Smooth muscle cell (in vitro differentiated cells): Measurements from ENCODE around the gene KIF18A. TPM values are rescaled to one million over a fixed set of nuclear protein-coding genes. Genes with fewer than 3 reads are reported as not detected.
"Not testable (repeated sequence)": the region's sequence is repeated elsewhere in the genome, so short reads cannot be mapped to it uniquely, and the experiment has no call there.

Source experiments
- DNase-seq: peaks from one replicate; lab custom pipeline; 2025; ENCODE audit not compliant: unreplicated experiment; lab: John Stamatoyannopoulos, UW
- H2AFZ ChIP-seq: fragments of 200-600 bp; sonication (generic); 2 replicates; pipeline ENCODE4 v1.6.0; 2016; ENCODE audit warnings: antibody characterized with exemption, low read depth, mild to moderate bottlenecking
- H3F3A ChIP-seq: fragments of 200-600 bp; sonication (generic); 2 replicates; pipeline ENCODE4 v1.6.0; 2017; ENCODE audit warnings: antibody characterized with exemption, low read depth
- H3K27ac ChIP-seq: fragments of 200-600 bp; sonication (generic); 2 replicates; pipeline ENCODE4 v1.5.1; 2016; ENCODE audit warnings: low read depth, mild to moderate bottlenecking
- H3K27me3 ChIP-seq: fragments of 200-600 bp; sonication (generic); 2 replicates; pipeline ENCODE4 v1.6.1; 2016; ENCODE audit warnings: low read depth, mild to moderate bottlenecking
- H3K36me3 ChIP-seq: fragments of 200-600 bp; sonication (generic); 2 replicates; pipeline ENCODE4 v1.5.1; 2016; ENCODE audit warnings: low read depth
- H3K4me1 ChIP-seq: fragments of 200-600 bp; sonication (generic); 2 replicates; pipeline ENCODE4 v1.5.1; 2016; ENCODE audit warnings: low read depth
- H3K4me2 ChIP-seq: fragments of 200-600 bp; sonication (generic); 2 replicates; pipeline ENCODE4 v1.6.0; 2016; ENCODE audit warnings: mild to moderate bottlenecking
- H3K4me3 ChIP-seq: fragments of 200-600 bp; sonication (generic); 2 replicates; pipeline ENCODE4 v1.5.1; 2016; ENCODE audit warnings: mild to moderate bottlenecking
- H3K79me2 ChIP-seq: fragments of 200-600 bp; sonication (generic); 2 replicates; pipeline ENCODE4 v1.6.0; 2016; ENCODE audit warnings: low read depth, mild to moderate bottlenecking
- H3K9ac ChIP-seq: fragments of 200-600 bp; sonication (generic); 2 replicates; pipeline ENCODE4 v1.6.0; 2016; ENCODE audit warnings: low read depth
- H3K9me3 ChIP-seq: fragments of 200-600 bp; sonication (generic); replicated peaks from 2 replicates; pipeline ENCODE4 v1.5.1; 2016; ENCODE audit warnings: low read depth
- H4K20me1 ChIP-seq: fragments of 200-600 bp; sonication (generic); 2 replicates; pipeline ENCODE4 v1.6.0; 2016; ENCODE audit warnings: low read depth
- CTCF ChIP-seq: fragments of 200-600 bp; sonication (generic); IDR thresholded peaks from 2 replicates; pipeline ENCODE4 v1.5.1; 2017; ENCODE audit warnings: borderline replicate concordance, mild to moderate bottlenecking, antibody characterized with exemption; ENCODE audit not compliant: insufficient read depth, poor library complexity, severe bottlenecking
- WGBS: methylation state at CpG from one replicate; pipeline ENCODE4 v1.1.7; 2016; ENCODE audit warnings: low lambda C conversion rate; 5-methylcytosine and 5-hydroxymethylcytosine counted together
- polyA plus RNA-seq: library from polyadenylated mRNA; unstranded; fragments of >200 nt; fragmentation: Nextera tagmentation; extraction: Ambion mirVana; gene quantifications from 2 replicates; pipeline ENCODE4 v1.2.1, GENCODE V29; 2016
- total RNA-seq: library from RNA; depleted of rRNA; stranded (reverse); fragments of >200 nt; gene quantifications from 2 replicates; pipeline ENCODE4 v1.2.3, GENCODE V29; 2014

Gene KIF18A
- total and polyA plus RNA-seq, 2 experiments from 2014 or later, result 2.2 to 6.7 TPM

GRCh38 chr11:28105869-28106268, 2.1 kb downstream of the KIF18A start:
- Histone ChIP-seq H3K4me3 (no peak overlapping the region), H3K79me2 (peaks cover 81% of the 10 kb centered on the region), H3K4me1 (peaks cover 37% of the 10 kb centered on the region), H2AFZ (no peak overlapping the region), H3K9me3 (no peaks in the 10 kb centered on the region), H3F3A (peaks cover 6% of the 10 kb centered on the region), H3K27me3 (no peaks in the 10 kb centered on the region), H3K9ac (no peak overlapping the region), H3K36me3 (no peaks in the 10 kb centered on the region), H4K20me1 (no peaks in the 10 kb centered on the region), H3K27ac (no peak overlapping the region), H3K4me2 (peak overlapping the region; percentile 98)
- 94% methylated on average over 5 of the region's 5 CpGs for WGBS
- DNase-seq, result no peak
- TF ChIP-seq CTCF, result no peak

- 94% methylated on average over 2 of the region's 2 CpGs for whole genome bisulfite sequencing
- TF ChIP-seq CTCF, result no peak
- no peak overlapping the region for H3K27ac ChIP-seq
Measured at GRCh38 chr11:28104984-28105383, 3.0 kb downstream of the KIF18A start.

GRCh38 chr11:28104425-28104824, 3.5 kb downstream of the KIF18A start:
- H3K4me2 ChIP-seq, result no peak overlapping the region
- H3K4me1 ChIP-seq, result peaks cover 30% of the 10 kb centered on the region

More at GRCh38 chr11:28104984-28105383, 3.0 kb downstream of the KIF18A start:
- peaks cover 6% of the 10 kb centered on the region for H3F3A ChIP-seq
- H4K20me1 ChIP-seq, result no peaks in the 10 kb centered on the region
- H3K9ac ChIP-seq, result no peak overlapping the region
- no peaks in the 10 kb centered on the region for H3K27me3 ChIP-seq
- no peak for DNase-seq
- no peak overlapping the region for H3K4me3 ChIP-seq
- H3K79me2 ChIP-seq, result peaks cover 81% of the 10 kb centered on the region
- no peak overlapping the region for H2AFZ ChIP-seq
- H3K36me3 ChIP-seq, result no peaks in the 10 kb centered on the region
- no peak overlapping the region for H3K4me2 ChIP-seq
- H3K4me1 ChIP-seq, result peaks cover 35% of the 10 kb centered on the region
- H3K9me3 ChIP-seq, result no peaks in the 10 kb centered on the region

GRCh38 chr11:28102300-28102699, 5.7 kb downstream of the KIF18A start:
- 88% methylated on average over 4 of the region's 4 CpGs for WGBS
- H3F3A ChIP-seq, H3K4me2 ChIP-seq, H3K9ac ChIP-seq, H4K20me1 ChIP-seq, H3K36me3 ChIP-seq, H2AFZ ChIP-seq, H3K4me3 ChIP-seq, H3K9me3 ChIP-seq, H3K27me3 ChIP-seq, DNase-seq, H3K27ac ChIP-seq: not testable (repeated sequence)
- Histone ChIP-seq H3K4me1 (peaks cover 20% of the 10 kb centered on the region), H3K79me2 (peaks cover 78% of the 10 kb centered on the region)

More at GRCh38 chr11:28104425-28104824, 3.5 kb downstream of the KIF18A start:
- TF ChIP-seq CTCF, result no peak
- Histone ChIP-seq H3K9me3 (no peaks in the 10 kb centered on the region), H3K4me3 (no peak overlapping the region), H3K9ac (no peak overlapping the region), H3K27ac (no peak overlapping the region), H3K36me3 (no peaks in the 10 kb centered on the region), H3F3A (peaks cover 6% of the 10 kb centered on the region), H4K20me1 (no peaks in the 10 kb centered on the region), H2AFZ (no peak overlapping the region), H3K79me2 (peaks cover 83% of the 10 kb centered on the region), H3K27me3 (no peaks in the 10 kb centered on the region)
- DNase-seq, result no peak
- WGBS, result 79% methylated on average over 1 of the region's 1 CpG
